SJCRH30 (cell line): Measurements from ENCODE around the gene ZNF8. TPM values are rescaled to one million over a fixed set of nuclear protein-coding genes. Genes with fewer than 3 reads are reported as not detected.
A peak's percentile ranks its signal among the peaks of the same experiment; 100 is the strongest.
"Not testable (repeated sequence)": the region's sequence is repeated elsewhere in the genome, so short reads cannot be mapped to it uniquely, and the experiment has no call there.

Source experiments
- DNase-seq, 2 experiments: peaks; one replicate each; pipeline ENCODE4 v3.0.0-alpha.2; 2015 to 2020
- H3K27ac ChIP-seq: fragments of 250-450 bp; sonication (Bioruptor Pico); 2 replicates; pipeline ENCODE4 v1.5.1; 2020; ENCODE audit warnings: mild to moderate bottlenecking, moderate library complexity
- H3K27me3 ChIP-seq: fragments of 250-450 bp; sonication (Bioruptor Pico); 2 replicates; pipeline ENCODE4 v1.5.1; 2020; ENCODE audit warnings: mild to moderate bottlenecking, moderate library complexity
- H3K36me3 ChIP-seq: fragments of 250-450 bp; sonication (Bioruptor Pico); 2 replicates; pipeline ENCODE4 v1.5.1; 2020; ENCODE audit warnings: mild to moderate bottlenecking, moderate library complexity
- H3K4me1 ChIP-seq: fragments of 250-450 bp; sonication (Bioruptor Pico); 2 replicates; pipeline ENCODE4 v1.5.1; 2020; ENCODE audit warnings: mild to moderate bottlenecking, moderate library complexity
- H3K4me3 ChIP-seq: fragments of 250-450 bp; sonication (Bioruptor Pico); 2 replicates; pipeline ENCODE4 v1.5.1; 2020; ENCODE audit warnings: mild to moderate bottlenecking, moderate library complexity
- H3K9me3 ChIP-seq: fragments of 250-450 bp; sonication (Bioruptor Pico); replicated peaks from 2 replicates; pipeline ENCODE4 v1.5.1; 2020; ENCODE audit warnings: mild to moderate bottlenecking, moderate library complexity
- total RNA-seq: library from RNA; depleted of rRNA; stranded (reverse); fragments of >200 nt; shearing (Covaris generic); gene quantifications from 2 replicates; pipeline ENCODE4 v1.2.3, GENCODE V29; 2014

Gene ZNF8
- total RNA-seq, 1 experiment from 2014 or later, result 13.4 TPM

- no peak for DNase-seq
- H3K27ac ChIP-seq, result no peak overlapping the region
- peaks cover 21% of the 10 kb centered on the region for H3K36me3 ChIP-seq
- no peaks in the 10 kb centered on the region for H3K4me1 ChIP-seq
- no peak overlapping the region for H3K4me3 ChIP-seq
- no peaks in the 10 kb centered on the region for H3K27me3 ChIP-seq
- no peaks in the 10 kb centered on the region for H3K9me3 ChIP-seq
Observed at GRCh38 chr19:58336820-58337219, 58.1 kb downstream of the ZNF8 start.

GRCh38 chr19:58338336-58338735, 59.6 kb downstream of the ZNF8 start:
- Histone ChIP-seq H3K27me3 (no peaks in the 10 kb centered on the region), H3K9me3 (no peaks in the 10 kb centered on the region), H3K36me3 (peaks cover 21% of the 10 kb centered on the region), H3K4me1 (no peaks in the 10 kb centered on the region), H3K4me3 (no peak overlapping the region), H3K27ac (no peak overlapping the region)
- DNase-seq, result no peak

- no peak overlapping the region for H3K27ac ChIP-seq
- no peak for DNase-seq
- H3K4me1 ChIP-seq, result no peaks in the 10 kb centered on the region
- peaks cover 21% of the 10 kb centered on the region for H3K36me3 ChIP-seq
- no peaks in the 10 kb centered on the region for H3K27me3 ChIP-seq
- H3K4me3 ChIP-seq, result no peak overlapping the region
- H3K9me3 ChIP-seq, result no peaks in the 10 kb centered on the region
Observed at GRCh38 chr19:58338825-58339558, 60.2 kb downstream of the ZNF8 start.

- no peak overlapping the region for H3K27ac ChIP-seq
- no peak overlapping the region for H3K4me3 ChIP-seq
- H3K27me3 ChIP-seq, result no peaks in the 10 kb centered on the region
- peaks cover 2% of the 10 kb centered on the region; the same call in 1 of the 2 replicates for H3K4me1 ChIP-seq
- H3K9me3 ChIP-seq, result no peaks in the 10 kb centered on the region
- no peak for DNase-seq
- no peaks in the 10 kb centered on the region for H3K36me3 ChIP-seq
Observed at GRCh38 chr19:58345558-58345957, 66.8 kb downstream of the ZNF8 start.

GRCh38 chr19:58346961-58347929, 68.5 kb downstream of the ZNF8 start:
- Histone ChIP-seq H3K27me3 (no peaks in the 10 kb centered on the region), H3K27ac (no peak overlapping the region; the same call in 1 of the 2 replicates), H3K4me1 (peaks cover 2% of the 10 kb centered on the region; the same call in 1 of the 2 replicates), H3K4me3 (peak overlapping the region; percentile 69), H3K36me3 (no peaks in the 10 kb centered on the region), H3K9me3 (no peaks in the 10 kb centered on the region)
- DNase-seq, result peak; percentile 71 to 82

GRCh38 chr19:58348080-58348479, 69.3 kb downstream of the ZNF8 start:
- not testable (repeated sequence) for H3K27ac ChIP-seq

GRCh38 chr19:58349590-58349989, 70.8 kb downstream of the ZNF8 start:
- Histone ChIP-seq H3K27ac (no peak overlapping the region), H3K4me1 (peaks cover 2% of the 10 kb centered on the region; the same call in 1 of the 2 replicates), H3K9me3 (no peaks in the 10 kb centered on the region), H3K4me3 (no peak overlapping the region), H3K36me3 (no peaks in the 10 kb centered on the region), H3K27me3 (no peaks in the 10 kb centered on the region)
- DNase-seq, result no peak

More at GRCh38 chr19:58348080-58348479, 69.3 kb downstream of the ZNF8 start:
- H3K4me3 ChIP-seq, result peak overlapping the region; percentile 69
- H3K36me3 ChIP-seq, H3K9me3 ChIP-seq, DNase-seq, H3K27me3 ChIP-seq, H3K4me1 ChIP-seq: not testable (repeated sequence)

GRCh38 chr19:58350001-58350861, 71.5 kb downstream of the ZNF8 start:
- Histone ChIP-seq H3K4me1 (peaks cover 2% of the 10 kb centered on the region; the same call in 1 of the 2 replicates), H3K27me3 (no peaks in the 10 kb centered on the region), H3K9me3 (no peaks in the 10 kb centered on the region), H3K36me3 (no peaks in the 10 kb centered on the region), H3K27ac (no peak overlapping the region), H3K4me3 (no peak overlapping the region)
- DNase-seq, result no peak

GRCh38 chr19:58350871-58351557, 72.3 kb downstream of the ZNF8 start:
- DNase-seq, result no peak
- Histone ChIP-seq H3K9me3 (no peaks in the 10 kb centered on the region), H3K4me1 (peaks cover 2% of the 10 kb centered on the region; the same call in 1 of the 2 replicates), H3K4me3 (no peak overlapping the region), H3K27ac (no peak overlapping the region), H3K36me3 (no peaks in the 10 kb centered on the region), H3K27me3 (no peaks in the 10 kb centered on the region)

- Histone ChIP-seq H3K4me1 (peaks cover 2% of the 10 kb centered on the region; the same call in 1 of the 2 replicates), H3K36me3 (no peaks in the 10 kb centered on the region), H3K9me3 (no peaks in the 10 kb centered on the region), H3K27me3 (no peaks in the 10 kb centered on the region), H3K4me3 (no peak overlapping the region), H3K27ac (no peak overlapping the region)
- no peak for DNase-seq
Observed at GRCh38 chr19:58351558-58351878, 72.8 kb downstream of the ZNF8 start.

GRCh38 chr19:58351990-58352755, 73.4 kb downstream of the ZNF8 start:
- no peaks in the 10 kb centered on the region for H3K9me3 ChIP-seq
- DNase-seq, result no peak
- no peak overlapping the region for H3K4me3 ChIP-seq
- H3K4me1 ChIP-seq, result peaks cover 2% of the 10 kb centered on the region; the same call in 1 of the 2 replicates
- no peaks in the 10 kb centered on the region for H3K27me3 ChIP-seq
- H3K36me3 ChIP-seq, result no peaks in the 10 kb centered on the region
- H3K27ac ChIP-seq, result no peak overlapping the region
